Keratinocyte (primary cell): Measurements from ENCODE around the gene MYH10. TPM values are rescaled to one million over a fixed set of nuclear protein-coding genes. Genes with fewer than 3 reads are reported as not detected.

Experiments
- DNase-seq: peaks from one replicate; pipeline ENCODE4 v3.0.0-alpha.2; 2011; ENCODE audit warnings: low read depth, missing footprints, low spot score
- FAIRE-seq: peaks from 2 replicates; lab custom pipeline; 2011; peaks lifted over from hg19 to GRCh38; lab: Jason Lieb, UNC
- H2AFZ ChIP-seq: 2 replicates; pipeline ENCODE4 v1.6.0; 2012; ENCODE audit warnings: low read length, control low read depth, inconsistent platforms; ENCODE audit not compliant: control insufficient read depth
- H3K27ac ChIP-seq: 2 replicates; pipeline ENCODE4 v1.5.1; 2011; ENCODE audit warnings: low read length; ENCODE audit not compliant: control insufficient read depth, insufficient read depth
- H3K27me3 ChIP-seq: 3 replicates; pipeline ENCODE4 v1.6.0; 2011; ENCODE audit warnings: low read length; ENCODE audit not compliant: control insufficient read depth, insufficient read depth; ENCODE audit errors: extremely low read depth
- H3K36me3 ChIP-seq, 2 experiments: 2 replicates in 1 of 2; 3 replicates in 1 of 2; pipeline ENCODE4 v1.5.1; 2011; ENCODE audit warnings: low read length in 2 of 2, mild to moderate bottlenecking in 1 of 2; ENCODE audit not compliant: control insufficient read depth in 2 of 2, insufficient read depth in 2 of 2; ENCODE audit errors: extremely low read depth in 1 of 2
- H3K4me1 ChIP-seq: 3 replicates; pipeline ENCODE4 v1.5.1; 2011; ENCODE audit warnings: low read length; ENCODE audit not compliant: control insufficient read depth, insufficient read depth; ENCODE audit errors: extremely low read depth
- H3K4me2 ChIP-seq: 3 replicates; pipeline ENCODE4 v1.6.0; 2011; ENCODE audit warnings: low read depth, low read length; ENCODE audit not compliant: control insufficient read depth, insufficient read depth; ENCODE audit errors: extremely low read depth
- H3K4me3 ChIP-seq, 3 experiments: fragments of 200-600 bp in 1 of 3; sonication (generic) in 1 of 3; 2 replicates in 2 of 3; 3 replicates in 1 of 3; pipeline ENCODE4 v1.5.1; 2011 to 2016; ENCODE audit warnings: low read length in 3 of 3, mild to moderate bottlenecking in 3 of 3, control low read depth in 2 of 3, inconsistent platforms in 1 of 3, low read depth in 1 of 3, mixed read lengths in 1 of 3, mixed run types in 1 of 3, moderate library complexity in 1 of 3; ENCODE audit not compliant: control insufficient read depth in 2 of 3, insufficient read depth in 2 of 3; ENCODE audit errors: extremely low read depth in 1 of 3
- H3K79me2 ChIP-seq: 2 replicates; pipeline ENCODE4 v1.6.0; 2012; ENCODE audit warnings: low read length; ENCODE audit not compliant: control insufficient read depth, insufficient read depth
- H3K9ac ChIP-seq: 3 replicates; pipeline ENCODE4 v1.6.0; 2011; ENCODE audit warnings: low read length; ENCODE audit not compliant: control insufficient read depth, insufficient read depth; ENCODE audit errors: extremely low read depth
- H3K9me1 ChIP-seq: 3 replicates; pipeline ENCODE4 v1.6.0; 2011; ENCODE audit warnings: low read length; ENCODE audit not compliant: control insufficient read depth, insufficient read depth; ENCODE audit errors: extremely low read depth
- H3K9me3 ChIP-seq: 2 replicates; pipeline ENCODE4 v1.5.1; 2012; ENCODE audit warnings: low read depth, low read length; ENCODE audit not compliant: control insufficient read depth
- H4K20me1 ChIP-seq: 3 replicates; pipeline ENCODE4 v1.6.0; 2011; ENCODE audit warnings: low read length; ENCODE audit not compliant: control insufficient read depth, insufficient read depth; ENCODE audit errors: extremely low read depth
- EZH2 ChIP-seq: IDR thresholded peaks from one replicate; pipeline ENCODE4 v1.6.1; 2012; ENCODE audit warnings: inconsistent platforms, mild to moderate bottlenecking, low read length, moderate library complexity
- dilution Hi-C: fragments of 300-500 bp; cut with MboI; formaldehyde crosslinking; loops from one replicate; pipeline ENCODE4 v1.7.0; 2020; ENCODE audit warnings: low sequenced_read_pairs; ENCODE audit not compliant: extremely low pct_ligation_motif_present
- polyA plus RNA-seq, 5 experiments: library from polyadenylated mRNA; depleted of rRNA in 3 of 5; stranded (reverse) in 3 of 5; stranded (forward) in 1 of 5; unstranded in 1 of 5; fragments of >200 nt; gene quantifications; 1 replicate in 1 of 5; 2 replicates in 3 of 5; 3 replicates in 1 of 5; pipeline versions ENCODE4 v1.2.1 to v1.2.3, GENCODE V29; 2011 to 2012; ENCODE audit warnings: missing spikeins in 2 of 5, low read depth in 1 of 5, low replicate concordance in 1 of 5
- TF ChIP-seq, protein P1 (sequence below), 3 experiments: IDR thresholded peaks in 1 of 3; conservative IDR thresholded peaks in 1 of 3; optimal IDR thresholded peaks in 1 of 3; 2 replicates in 2 of 3; 3 replicates in 1 of 3; pipeline versions ENCODE3 to v1.5.1; 2011; ENCODE audit warnings: low read length in 3 of 3, mild to moderate bottlenecking in 3 of 3, moderate library complexity in 2 of 3, control low read depth in 1 of 3, inconsistent platforms in 1 of 3; ENCODE audit not compliant: insufficient read depth in 2 of 3; ENCODE audit errors: extremely low read depth in 1 of 3

Gene MYH10
- polyA plus RNA-seq, 1 donor (not counting 4 experiments of a cell fraction or from before 2014, with no cell fraction given): 21.2 TPM

DNA sequence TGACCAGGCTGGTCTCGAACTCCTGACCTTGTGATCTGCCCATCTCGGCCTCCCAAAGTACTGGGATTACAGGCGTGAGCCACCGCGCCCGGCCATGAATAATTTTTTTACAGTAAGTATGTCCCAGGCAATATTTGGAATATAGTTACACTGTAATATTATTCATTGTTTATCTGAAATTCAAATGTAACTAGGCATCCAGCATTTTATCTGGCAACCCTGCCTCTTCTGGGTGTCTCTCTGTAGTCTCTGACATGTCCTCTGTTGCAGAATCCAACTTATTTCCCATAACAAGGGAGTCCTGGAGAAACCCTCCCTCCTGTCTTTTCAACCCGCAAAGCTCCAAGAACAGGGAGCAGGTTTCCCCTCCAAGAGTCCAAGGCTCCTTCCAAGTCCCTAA, 36.9 kb upstream of the MYH10 start:
- DNase-seq (no peak), FAIRE-seq (no peak)
- H4K20me1 ChIP-seq: no peaks in the 10 kb centered on the region
- H2AFZ ChIP-seq: no peak overlapping the region
- H3K9me3 ChIP-seq: no peaks in the 10 kb centered on the region
- no peaks in the 10 kb centered on the region for H3K4me1 ChIP-seq
- H3K4me2 ChIP-seq: no peak overlapping the region
- no peaks in the 10 kb centered on the region for H3K36me3 ChIP-seq
- TF ChIP-seq EZH2: no peak
- TF ChIP-seq, protein P1, sequence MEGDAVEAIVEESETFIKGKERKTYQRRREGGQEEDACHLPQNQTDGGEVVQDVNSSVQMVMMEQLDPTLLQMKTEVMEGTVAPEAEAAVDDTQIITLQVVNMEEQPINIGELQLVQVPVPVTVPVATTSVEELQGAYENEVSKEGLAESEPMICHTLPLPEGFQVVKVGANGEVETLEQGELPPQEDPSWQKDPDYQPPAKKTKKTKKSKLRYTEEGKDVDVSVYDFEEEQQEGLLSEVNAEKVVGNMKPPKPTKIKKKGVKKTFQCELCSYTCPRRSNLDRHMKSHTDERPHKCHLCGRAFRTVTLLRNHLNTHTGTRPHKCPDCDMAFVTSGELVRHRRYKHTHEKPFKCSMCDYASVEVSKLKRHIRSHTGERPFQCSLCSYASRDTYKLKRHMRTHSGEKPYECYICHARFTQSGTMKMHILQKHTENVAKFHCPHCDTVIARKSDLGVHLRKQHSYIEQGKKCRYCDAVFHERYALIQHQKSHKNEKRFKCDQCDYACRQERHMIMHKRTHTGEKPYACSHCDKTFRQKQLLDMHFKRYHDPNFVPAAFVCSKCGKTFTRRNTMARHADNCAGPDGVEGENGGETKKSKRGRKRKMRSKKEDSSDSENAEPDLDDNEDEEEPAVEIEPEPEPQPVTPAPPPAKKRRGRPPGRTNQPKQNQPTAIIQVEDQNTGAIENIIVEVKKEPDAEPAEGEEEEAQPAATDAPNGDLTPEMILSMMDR (optimal IDR thresholded peaks at IDR 0.05 in 1 of 3, IDR thresholded peaks at IDR 0.05 in 1 of 3, conservative IDR thresholded peaks at IDR 0.05 in 1 of 3; ENCODE audit: extremely low read depth in 1 of 3, insufficient read depth in 2 of 3, low read length in 3 of 3): no peak
- H3K27ac ChIP-seq: no peak overlapping the region
- H3K27me3 ChIP-seq: no peaks in the 10 kb centered on the region
- H3K79me2 ChIP-seq: no peaks in the 10 kb centered on the region
- H3K9ac ChIP-seq: no peak overlapping the region
- dilution Hi-C loops: no loop called here
- no peak overlapping the region for H3K4me3 ChIP-seq
- H3K9me1 ChIP-seq: no peaks in the 10 kb centered on the region

DNA sequence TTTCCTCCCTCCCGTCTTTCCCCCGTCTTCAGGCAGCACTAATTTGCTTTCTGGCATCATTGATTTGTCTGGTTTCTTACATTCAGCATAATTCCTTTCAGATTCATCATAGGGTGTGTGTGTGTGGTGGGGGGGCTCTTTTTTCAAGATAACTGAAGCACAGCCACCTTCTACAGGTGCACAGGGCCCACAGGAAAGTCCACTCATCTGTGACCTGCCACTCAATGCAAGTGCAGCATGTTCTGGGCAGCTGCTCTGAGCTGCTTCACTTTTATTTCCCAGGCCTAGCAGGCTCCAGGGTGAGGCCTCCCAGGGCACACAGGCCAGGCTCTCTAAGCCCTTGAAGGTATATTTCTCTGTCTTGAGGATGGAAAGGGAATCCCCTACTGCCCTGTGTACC, 35.2 kb upstream of the MYH10 start:
- FAIRE-seq (no peak), DNase-seq (no peak)
- H4K20me1 ChIP-seq: no peaks in the 10 kb centered on the region
- no peaks in the 10 kb centered on the region for H3K9me1 ChIP-seq
- no peaks in the 10 kb centered on the region for H3K27me3 ChIP-seq
- no peaks in the 10 kb centered on the region for H3K4me1 ChIP-seq
- H3K79me2 ChIP-seq: no peaks in the 10 kb centered on the region
- no peaks in the 10 kb centered on the region for H3K9me3 ChIP-seq
- dilution Hi-C loops: no loop called here
- no peak overlapping the region for H3K4me2 ChIP-seq
- no peak overlapping the region for H2AFZ ChIP-seq
- no peak overlapping the region for H3K9ac ChIP-seq
- H3K36me3 ChIP-seq: no peaks in the 10 kb centered on the region
- TF ChIP-seq, protein P1 (optimal IDR thresholded peaks at IDR 0.05 in 1 of 3, IDR thresholded peaks at IDR 0.05 in 1 of 3, conservative IDR thresholded peaks at IDR 0.05 in 1 of 3; ENCODE audit: extremely low read depth in 1 of 3, insufficient read depth in 2 of 3, low read length in 3 of 3): no peak
- TF ChIP-seq EZH2: no peak
- no peak overlapping the region for H3K4me3 ChIP-seq
- no peak overlapping the region for H3K27ac ChIP-seq
